Activated CD8-positive, alpha-beta T cell treated with anti-CD3 and anti-CD28 coated beads, Interleukin-2, amount 10 ng/mL, durations not matched to agents 7 days and 5 days (primary cell): Measurements from ENCODE around the gene AGXT. TPM values are rescaled to one million over a fixed set of nuclear protein-coding genes. Genes with fewer than 3 reads are reported as not detected.
A peak's percentile ranks its signal among the peaks of the same experiment; 100 is the strongest.

Experiments
- ATAC-seq: fragments of 150-1000 bp; cut with Tn5 transposase; one replicate; pipeline ENCODE4 v1.10.0; 2021; ENCODE audit warnings: moderate library complexity
- CTCF ChIA-PET: fragments of 350-600 bp; sonication (Branson Sonifier 250); formaldehyde crosslinking; loops from one replicate; lab custom pipeline; 2021; ENCODE audit warnings: antibody characterized with exemption; lab: Charles Lee
- POLR2A ChIA-PET: fragments of 350-600 bp; sonication (Branson Sonifier 250); formaldehyde crosslinking; loops from one replicate; lab custom pipeline; 2021; ENCODE audit warnings: antibody characterized with exemption; lab: Charles Lee
- DNase-seq: peaks from one replicate; pipeline ENCODE4 v3.0.0-alpha.2; 2020
- H3K27ac Mint-ChIP-seq: one replicate; pipeline ENCODE4 v1.8.0; 2021; ENCODE audit warnings: mild to moderate bottlenecking, mixed read lengths
- H3K27me3 Mint-ChIP-seq: one replicate; pipeline ENCODE4 v1.8.0; 2021; ENCODE audit warnings: low read depth, mixed read lengths
- H3K36me3 Mint-ChIP-seq: one replicate; pipeline ENCODE4 v1.8.0; 2021; ENCODE audit warnings: low read depth, mixed read lengths
- H3K4me1 Mint-ChIP-seq: one replicate; pipeline ENCODE4 v1.8.0; 2021; ENCODE audit warnings: low read depth, mixed read lengths
- H3K4me3 Mint-ChIP-seq: one replicate; pipeline ENCODE4 v1.8.0; 2021; ENCODE audit warnings: mild to moderate bottlenecking, mixed read lengths
- H3K9me3 Mint-ChIP-seq: one replicate; pipeline ENCODE4 v1.8.0; 2022; ENCODE audit warnings: mixed read lengths; ENCODE audit not compliant: insufficient read depth
- total RNA-seq, 2 experiments: library from RNA; stranded (reverse); gene quantifications; one replicate each; pipeline ENCODE4 v1.2.3, GENCODE V29; 2021

The AGXT gene
- total RNA-seq, 2 experiments from 2014 or later: not detected

- no peak overlapping the region for H3K27ac Mint-ChIP-seq
- H3K4me3 Mint-ChIP-seq: no peak overlapping the region
- ChIA-PET CTCF (no interaction called here), POLR2A (no interaction called here)
- ATAC-seq (no peak), DNase-seq (no peak)
- H3K4me1 Mint-ChIP-seq: no peaks in the 10 kb centered on the region
- no peaks in the 10 kb centered on the region for H3K36me3 Mint-ChIP-seq
- H3K27me3 Mint-ChIP-seq: peaks cover 5% of the 10 kb centered on the region
- H3K9me3 Mint-ChIP-seq: no peaks in the 10 kb centered on the region
Observed at GRCh38 chr2:240911641-240912265, 43.1 kb downstream of the AGXT start.

GRCh38 chr2:240912878-240913809 lies 44.5 kb downstream of the AGXT start:
- Mint-ChIP-seq H3K27ac (no peak overlapping the region), H3K9me3 (no peaks in the 10 kb centered on the region), H3K4me3 (no peak overlapping the region), H3K4me1 (no peaks in the 10 kb centered on the region), H3K36me3 (no peaks in the 10 kb centered on the region), H3K27me3 (peaks cover 5% of the 10 kb centered on the region)
- CTCF ChIA-PET: no interaction called here
- no peak for DNase-seq
- no peak for ATAC-seq
- POLR2A ChIA-PET: no interaction called here

- POLR2A ChIA-PET: no interaction called here
- CTCF ChIA-PET: interaction anchor here (0.7 to 1.3 kb wide), 7 partner anchors 8 to 389 kb away, joined by 3 to 4 read pairs (median 3); partner anchors contain the start of gene CROCC2
- Mint-ChIP-seq H3K9me3 (no peaks in the 10 kb centered on the region), H3K27me3 (peaks cover 5% of the 10 kb centered on the region), H3K4me3 (no peak overlapping the region), H3K4me1 (no peaks in the 10 kb centered on the region), H3K27ac (no peak overlapping the region), H3K36me3 (no peaks in the 10 kb centered on the region)
- DNase-seq: peak; percentile 63
- ATAC-seq: no peak
Observed at GRCh38 chr2:240913810-240914644, 45.4 kb downstream of the AGXT start.

GRCh38 chr2:240914645-240915525 lies 46.3 kb downstream of the AGXT start:
- ChIA-PET CTCF (interaction anchor here (0.7 to 1.3 kb wide), 7 partner anchors 9 to 388 kb away, joined by 3 to 4 read pairs (median 3); partner anchors contain the start of gene CROCC2), POLR2A (no interaction called here)
- DNase-seq: no peak
- H3K4me3 Mint-ChIP-seq: no peak overlapping the region
- no peaks in the 10 kb centered on the region for H3K36me3 Mint-ChIP-seq
- no peak for ATAC-seq
- no peak overlapping the region for H3K27ac Mint-ChIP-seq
- H3K4me1 Mint-ChIP-seq: no peaks in the 10 kb centered on the region
- no peaks in the 10 kb centered on the region for H3K9me3 Mint-ChIP-seq
- peaks cover 5% of the 10 kb centered on the region for H3K27me3 Mint-ChIP-seq

GRCh38 chr2:240915526-240916341 lies 47.1 kb downstream of the AGXT start:
- Mint-ChIP-seq H3K4me1 (no peaks in the 10 kb centered on the region), H3K36me3 (no peaks in the 10 kb centered on the region), H3K27ac (no peak overlapping the region), H3K9me3 (no peaks in the 10 kb centered on the region), H3K4me3 (no peak overlapping the region), H3K27me3 (peaks cover 5% of the 10 kb centered on the region)
- ATAC-seq (no peak), DNase-seq (no peak)
- CTCF ChIA-PET: no interaction called here
- POLR2A ChIA-PET: no interaction called here

GRCh38 chr2:240916571-240917008 lies 48.0 kb downstream of the AGXT start:
- ChIA-PET CTCF (no interaction called here), POLR2A (no interaction called here)
- H3K9me3 Mint-ChIP-seq: no peaks in the 10 kb centered on the region
- no peaks in the 10 kb centered on the region for H3K4me1 Mint-ChIP-seq
- no peaks in the 10 kb centered on the region for H3K36me3 Mint-ChIP-seq
- no peak overlapping the region for H3K27ac Mint-ChIP-seq
- no peak for DNase-seq
- no peak for ATAC-seq
- H3K27me3 Mint-ChIP-seq: peaks cover 4% of the 10 kb centered on the region
- H3K4me3 Mint-ChIP-seq: no peak overlapping the region

GRCh38 chr2:240917009-240917683 lies 48.5 kb downstream of the AGXT start:
- ChIA-PET POLR2A (no interaction called here), CTCF (interaction anchor here (0.8 kb wide), 1 partner anchor 10 kb away, joined by 3 read pairs; no protein-coding TSS in a partner anchor)
- Mint-ChIP-seq H3K27ac (no peak overlapping the region), H3K27me3 (peaks cover 3% of the 10 kb centered on the region), H3K4me3 (no peak overlapping the region), H3K36me3 (no peaks in the 10 kb centered on the region), H3K4me1 (no peaks in the 10 kb centered on the region), H3K9me3 (no peaks in the 10 kb centered on the region)
- ATAC-seq (no peak), DNase-seq (no peak)

- DNase-seq (no peak), ATAC-seq (no peak)
- no peaks in the 10 kb centered on the region for H3K4me1 Mint-ChIP-seq
- POLR2A ChIA-PET: no interaction called here
- no peaks in the 10 kb centered on the region for H3K36me3 Mint-ChIP-seq
- no peak overlapping the region for H3K4me3 Mint-ChIP-seq
- no peaks in the 10 kb centered on the region for H3K9me3 Mint-ChIP-seq
- CTCF ChIA-PET: interaction anchor here (0.7 to 0.8 kb wide), 2 partner anchors 10 to 142 kb away, joined by 3 read pairs; no protein-coding TSS in a partner anchor
- H3K27ac Mint-ChIP-seq: no peak overlapping the region
- peaks cover 3% of the 10 kb centered on the region for H3K27me3 Mint-ChIP-seq
Observed at GRCh38 chr2:240917684-240918257, 49.1 kb downstream of the AGXT start.

GRCh38 chr2:240918258-240919091 lies 49.9 kb downstream of the AGXT start:
- no peak overlapping the region for H3K27ac Mint-ChIP-seq
- H3K27me3 Mint-ChIP-seq: peaks cover 3% of the 10 kb centered on the region
- CTCF ChIA-PET: interaction anchor here (0.7 kb wide), 1 partner anchor 141 kb away, joined by 3 read pairs; no protein-coding TSS in a partner anchor
- ATAC-seq (no peak), DNase-seq (no peak)
- H3K4me1 Mint-ChIP-seq: no peaks in the 10 kb centered on the region
- no peaks in the 10 kb centered on the region for H3K36me3 Mint-ChIP-seq
- no peak overlapping the region for H3K4me3 Mint-ChIP-seq
- H3K9me3 Mint-ChIP-seq: no peaks in the 10 kb centered on the region
- POLR2A ChIA-PET: no interaction called here
